HAP-1 (cell line): Measurements from ENCODE around the gene FAM78A.

Experiments
- DNase-seq, 2 experiments: peaks; one replicate each; pipeline ENCODE4 v3.0.0-alpha.2; 2016 to 2020; ENCODE audit warnings: low spot score in 2 of 2
- H3K27me3 ChIP-seq: fragments of 250-450 bp; sonication (Bioruptor Pico); 2 replicates; pipeline ENCODE4 v1.5.1; 2020; ENCODE audit warnings: low read depth, mild to moderate bottlenecking, moderate library complexity
- H3K36me3 ChIP-seq: fragments of 250-450 bp; sonication (Bioruptor Pico); replicated peaks from 2 replicates; pipeline ENCODE4 v1.5.1; 2020; ENCODE audit warnings: mild to moderate bottlenecking
- H3K4me1 ChIP-seq: fragments of 250-450 bp; sonication (Bioruptor Pico); 2 replicates; pipeline ENCODE4 v1.5.1; 2020; ENCODE audit warnings: mild to moderate bottlenecking
- H3K4me3 ChIP-seq: fragments of 250-450 bp; sonication (Bioruptor Pico); 2 replicates; pipeline ENCODE4 v1.5.1; 2020; ENCODE audit warnings: mild to moderate bottlenecking, moderate library complexity
- H3K9me3 ChIP-seq: fragments of 250-450 bp; sonication (Bioruptor Pico); 2 replicates; pipeline ENCODE4 v1.5.1; 2020; ENCODE audit warnings: mild to moderate bottlenecking, moderate library complexity
- in situ Hi-C: fragments of 300-500 bp; cut with MboI; formaldehyde crosslinking; loops from 3 replicates; pipeline ENCODE4 v1.14.3; 2020; ENCODE audit warnings: low sequenced_read_pairs, inconsistent platforms, mixed read lengths

The FAM78A gene

DNA sequence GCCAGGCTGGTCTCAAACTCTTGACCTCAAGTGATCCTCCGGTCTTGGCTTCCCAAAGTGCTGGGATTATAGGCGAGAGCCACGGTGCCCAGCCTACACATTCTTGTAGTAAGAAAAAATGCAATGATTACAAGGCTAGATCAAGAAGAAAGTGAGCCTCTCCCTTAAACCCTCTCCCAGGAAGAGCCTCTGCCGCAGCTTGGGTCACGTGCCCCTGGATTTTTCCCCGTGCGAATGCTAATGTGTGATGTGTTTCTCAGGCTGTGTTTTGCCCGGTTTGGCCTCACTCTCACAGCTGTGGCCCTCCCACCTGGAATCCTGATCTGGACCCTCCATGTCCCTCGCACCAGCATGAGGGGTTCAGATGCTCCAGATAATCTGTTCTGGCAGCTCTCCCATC lies 20.1 kb upstream of the FAM78A start:
- in situ Hi-C loops: no loop called here
- Histone ChIP-seq H3K27me3 (no peaks in the 10 kb centered on the region), H3K4me1 (no peaks in the 10 kb centered on the region), H3K4me3 (no peak overlapping the region), H3K36me3 (no peaks in the 10 kb centered on the region), H3K9me3 (no peaks in the 10 kb centered on the region)
- no peak for DNase-seq

DNA sequence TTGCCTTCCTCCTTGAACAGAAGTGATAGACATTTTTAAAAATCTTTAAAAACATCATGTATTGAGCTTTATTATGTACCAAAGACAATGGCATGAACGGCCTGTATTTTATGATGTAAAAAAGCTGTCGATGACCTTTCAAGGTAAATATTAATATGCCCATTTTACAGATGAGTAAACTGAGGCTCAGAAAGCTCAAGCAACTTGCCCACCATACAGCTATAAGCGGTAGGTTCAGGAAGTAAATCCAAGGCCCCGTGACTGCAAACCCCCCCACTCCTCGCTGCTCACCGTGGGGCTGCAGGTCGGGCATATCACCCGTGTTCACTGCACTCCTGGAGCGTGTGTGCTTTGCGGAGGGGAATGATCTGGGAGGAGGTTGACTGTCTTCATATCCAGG lies 16.6 kb upstream of the FAM78A start:
- H3K27me3 ChIP-seq: no peaks in the 10 kb centered on the region
- no peaks in the 10 kb centered on the region for H3K9me3 ChIP-seq
- in situ Hi-C loops: no loop called here
- no peaks in the 10 kb centered on the region for H3K4me1 ChIP-seq
- no peak for DNase-seq
- H3K4me3 ChIP-seq: no peak overlapping the region
- H3K36me3 ChIP-seq: no peaks in the 10 kb centered on the region

DNA sequence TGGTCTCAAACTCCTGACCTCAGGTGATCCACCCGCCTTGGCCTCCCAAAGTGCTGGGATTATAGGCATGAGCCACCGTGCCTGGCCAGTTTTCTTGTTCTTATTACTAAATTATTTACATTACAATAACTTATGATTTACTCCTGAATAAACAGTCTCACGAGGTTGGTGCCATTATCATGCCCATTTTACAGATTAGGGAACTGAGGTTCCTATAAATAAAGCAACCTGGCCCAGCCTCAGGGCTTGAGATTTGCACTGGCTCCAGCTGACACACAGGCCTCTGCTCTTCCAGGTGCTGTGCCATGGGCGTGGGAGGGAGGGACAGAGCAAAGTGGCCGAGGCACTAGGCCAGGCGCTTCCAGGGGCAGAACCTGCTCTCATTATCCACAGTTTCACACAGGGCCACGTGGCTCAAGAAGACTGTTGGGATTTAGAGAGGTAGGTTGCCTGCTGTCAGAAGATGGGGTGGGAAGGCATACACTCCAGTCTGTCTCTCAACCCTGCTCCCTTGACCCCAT lies 15.5 kb upstream of the FAM78A start:
- no peaks in the 10 kb centered on the region for H3K27me3 ChIP-seq
- H3K36me3 ChIP-seq: no peaks in the 10 kb centered on the region
- no peaks in the 10 kb centered on the region for H3K4me1 ChIP-seq
- no peak overlapping the region for H3K4me3 ChIP-seq
- H3K9me3 ChIP-seq: no peaks in the 10 kb centered on the region
- in situ Hi-C loops: no loop called here
- no peak for DNase-seq

GRCh38 chr9:131290767-131291370 lies 14.6 kb upstream of the FAM78A start:
- no peak for DNase-seq
- Histone ChIP-seq H3K9me3 (no peaks in the 10 kb centered on the region), H3K4me3 (no peak overlapping the region), H3K27me3 (no peaks in the 10 kb centered on the region), H3K36me3 (no peaks in the 10 kb centered on the region), H3K4me1 (no peaks in the 10 kb centered on the region)
- in situ Hi-C loops: no loop called here

DNA sequence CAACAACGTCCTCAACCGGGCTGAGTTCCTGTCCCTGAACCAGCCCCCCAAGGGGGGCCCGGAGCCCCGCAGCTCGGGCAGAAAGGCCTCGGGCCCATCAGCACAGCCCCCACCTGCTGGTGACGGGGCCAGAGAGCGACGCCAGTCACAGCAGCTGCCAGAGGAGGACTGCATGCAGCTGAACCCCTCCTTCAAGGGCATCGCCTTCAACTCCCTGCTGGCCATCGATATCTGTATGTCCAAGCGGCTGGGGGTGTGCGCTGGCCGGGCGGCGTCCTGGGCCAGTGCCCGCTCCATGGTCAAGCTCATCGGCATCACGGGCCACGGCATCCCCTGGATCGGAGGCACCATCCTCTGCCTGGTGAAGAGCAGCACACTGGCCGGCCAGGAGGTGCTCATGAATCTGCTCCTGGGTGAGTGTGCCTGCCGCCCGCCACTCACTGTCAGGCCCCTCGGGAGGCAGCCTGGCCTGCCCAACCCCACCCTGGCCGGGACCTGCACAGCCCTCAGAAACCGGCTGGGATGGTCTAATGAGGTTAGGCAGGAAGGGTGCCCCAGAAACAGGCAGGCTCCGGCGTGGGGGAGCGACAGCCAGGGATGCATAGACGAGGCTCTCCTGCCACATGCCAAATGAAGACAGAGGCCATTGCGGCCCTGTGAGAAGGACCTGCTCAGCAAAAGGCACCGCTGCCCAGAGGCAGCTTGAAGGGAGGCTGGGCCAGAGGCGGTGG lies 13.9 kb upstream of the FAM78A start:
- Histone ChIP-seq H3K27me3 (no peaks in the 10 kb centered on the region), H3K36me3 (no peaks in the 10 kb centered on the region), H3K4me1 (no peaks in the 10 kb centered on the region), H3K4me3 (no peak overlapping the region), H3K9me3 (no peaks in the 10 kb centered on the region)
- DNase-seq: no peak
- in situ Hi-C loops: no loop called here

DNA sequence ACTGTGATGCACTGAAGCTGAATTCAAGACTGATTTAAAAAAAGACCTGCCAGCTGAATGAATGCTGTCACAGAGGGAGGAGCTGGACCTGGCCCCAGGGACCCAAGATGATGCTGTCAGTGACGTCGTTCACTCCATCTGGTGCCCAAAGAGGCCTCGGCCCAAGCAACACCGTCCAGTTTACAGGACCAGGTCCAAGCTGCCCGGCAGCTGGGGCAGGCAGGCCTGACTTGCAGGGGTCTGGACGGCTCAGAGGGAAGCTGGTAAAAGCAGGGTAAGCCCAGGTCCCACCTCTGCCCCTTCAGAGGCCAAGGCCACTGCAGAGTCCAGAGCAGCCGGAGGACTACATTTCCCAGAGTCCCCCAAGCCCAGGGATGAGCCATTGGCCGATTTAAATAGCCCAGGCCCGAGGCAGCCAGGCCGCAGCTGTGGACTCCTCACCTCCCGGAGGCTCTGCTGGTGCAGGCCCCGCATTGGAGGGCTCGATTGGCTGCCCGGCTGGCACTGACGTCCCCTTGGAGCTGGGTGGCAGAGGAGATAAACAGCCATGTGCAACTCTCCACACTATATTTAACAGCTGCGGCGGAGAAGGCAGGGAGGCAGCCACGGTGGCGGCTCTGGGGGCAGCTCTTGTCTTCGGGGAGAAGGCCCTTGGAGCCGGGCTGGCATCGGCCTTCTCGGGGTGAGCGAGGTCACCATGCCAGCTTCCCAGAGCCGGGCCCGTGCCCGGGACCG lies 13.2 kb upstream of the FAM78A start, which contains the start of gene PLPP7:
Gene PLPP7 (plus strand): TSS at position 423 of the 735 bp plus-strand sequence. CDS start 275 bp downstream, at position 698.
- Histone ChIP-seq H3K36me3 (no peaks in the 10 kb centered on the region), H3K4me1 (no peaks in the 10 kb centered on the region), H3K4me3 (no peak within 1 kb of the TSS), H3K9me3 (no peaks in the 10 kb centered on the region), H3K27me3 (no peaks in the 10 kb centered on the region)
- in situ Hi-C loops: no loop called here
- DNase-seq: peak in 1 of 2 experiments; percentile 61

DNA sequence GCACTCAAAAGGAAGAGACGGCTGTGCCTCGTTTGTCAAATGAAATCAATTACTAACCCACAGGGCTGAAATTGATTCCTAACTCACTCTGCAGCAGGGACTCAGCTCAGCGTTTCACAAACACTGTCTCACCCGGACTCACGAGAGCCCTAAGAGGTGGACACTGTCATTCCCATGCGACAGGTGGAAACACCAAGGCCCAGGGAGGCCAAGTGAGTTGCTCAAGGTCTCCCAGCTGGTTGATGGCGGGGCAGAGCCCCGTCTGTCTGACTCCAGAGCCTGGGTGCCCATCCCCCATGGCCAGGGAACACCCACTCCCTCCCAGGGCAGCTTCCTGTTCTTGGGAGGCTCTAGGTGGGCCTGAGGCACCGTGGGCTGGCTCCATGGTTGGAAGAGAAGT lies 11.9 kb upstream of the FAM78A start:
- in situ Hi-C loops: no loop called here
- no peak for DNase-seq

GRCh38 chr9:131287359-131287758 lies 11.0 kb upstream of the FAM78A start:
- no peak overlapping the region for H3K4me3 ChIP-seq
- H3K4me1 ChIP-seq: no peaks in the 10 kb centered on the region
- no peak for DNase-seq
- no peaks in the 10 kb centered on the region for H3K36me3 ChIP-seq
- peaks cover 6% of the 10 kb centered on the region; the same call in 1 of the 2 replicates for H3K27me3 ChIP-seq
- no peaks in the 10 kb centered on the region for H3K9me3 ChIP-seq
- in situ Hi-C loops: no loop called here

More for the DNA sequence above, 11.9 kb upstream of the FAM78A start:
- Histone ChIP-seq H3K9me3 (no peaks in the 10 kb centered on the region), H3K27me3 (peaks cover 1% of the 10 kb centered on the region; the same call in 1 of the 2 replicates), H3K36me3 (no peaks in the 10 kb centered on the region), H3K4me3 (no peak overlapping the region), H3K4me1 (no peaks in the 10 kb centered on the region)

DNA sequence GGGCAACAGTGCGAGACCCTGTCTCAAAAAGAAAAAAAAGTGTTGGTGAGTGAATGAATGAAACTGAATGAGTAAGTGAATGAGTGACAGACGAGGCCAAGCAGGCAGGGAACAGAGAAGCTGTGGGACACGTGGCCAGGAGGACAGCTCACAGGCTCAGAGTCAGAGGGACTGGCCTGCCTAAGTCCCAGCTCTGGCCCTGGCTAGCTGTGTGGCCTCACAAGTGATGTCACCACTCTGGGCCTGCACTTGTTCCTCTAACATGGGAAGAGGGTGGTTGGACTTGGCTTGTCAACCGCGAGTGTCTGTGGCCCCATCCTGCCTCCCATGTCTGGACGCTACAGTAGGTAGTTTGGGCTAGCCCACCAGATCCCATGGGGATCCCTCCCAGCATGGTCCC lies 8.5 kb upstream of the FAM78A start:
- no peak for DNase-seq
- in situ Hi-C loops: no loop called here
- H3K27me3 ChIP-seq: peaks cover 7% of the 10 kb centered on the region; the same call in 1 of the 2 replicates

GRCh38 chr9:131282688-131283422 lies 6.5 kb upstream of the FAM78A start:
- no peaks in the 10 kb centered on the region for H3K9me3 ChIP-seq
- H3K27me3 ChIP-seq: peaks cover 7% of the 10 kb centered on the region; the same call in 1 of the 2 replicates
- no peaks in the 10 kb centered on the region for H3K36me3 ChIP-seq
- H3K4me1 ChIP-seq: no peaks in the 10 kb centered on the region
- in situ Hi-C loops: no loop called here
- peak; percentile 36 to 60 for DNase-seq
- peak overlapping the region; percentile 11 for H3K4me3 ChIP-seq

More for the DNA sequence above, 8.5 kb upstream of the FAM78A start:
- Histone ChIP-seq H3K36me3 (no peaks in the 10 kb centered on the region), H3K4me1 (no peaks in the 10 kb centered on the region), H3K4me3 (no peak overlapping the region), H3K9me3 (no peaks in the 10 kb centered on the region)

GRCh38 chr9:131282175-131282574 lies 5.9 kb upstream of the FAM78A start:
- in situ Hi-C loops: no loop called here
- H3K4me3 ChIP-seq: no peak overlapping the region
- no peaks in the 10 kb centered on the region for H3K36me3 ChIP-seq
- no peaks in the 10 kb centered on the region for H3K4me1 ChIP-seq
- DNase-seq: no peak
- peaks cover 7% of the 10 kb centered on the region; the same call in 1 of the 2 replicates for H3K27me3 ChIP-seq
- no peaks in the 10 kb centered on the region for H3K9me3 ChIP-seq

GRCh38 chr9:131281119-131281965 lies 5.0 kb upstream of the FAM78A start:
- peaks cover 7% of the 10 kb centered on the region; the same call in 1 of the 2 replicates for H3K27me3 ChIP-seq
- H3K4me3 ChIP-seq: no peak overlapping the region
- no peaks in the 10 kb centered on the region for H3K4me1 ChIP-seq
- H3K9me3 ChIP-seq: no peaks in the 10 kb centered on the region
- in situ Hi-C loops: no loop called here
- DNase-seq: no peak
- no peaks in the 10 kb centered on the region for H3K36me3 ChIP-seq
